ENCODE data around the gene LINS1. TPM values are rescaled to one million over a fixed set of nuclear protein-coding genes. Genes with fewer than 3 reads are reported as not detected.

LINS1 gene
- total RNA-seq, 6 experiments from 2014 or later, result 4.5 to 8.6 (median 5.1) TPM

DNA sequence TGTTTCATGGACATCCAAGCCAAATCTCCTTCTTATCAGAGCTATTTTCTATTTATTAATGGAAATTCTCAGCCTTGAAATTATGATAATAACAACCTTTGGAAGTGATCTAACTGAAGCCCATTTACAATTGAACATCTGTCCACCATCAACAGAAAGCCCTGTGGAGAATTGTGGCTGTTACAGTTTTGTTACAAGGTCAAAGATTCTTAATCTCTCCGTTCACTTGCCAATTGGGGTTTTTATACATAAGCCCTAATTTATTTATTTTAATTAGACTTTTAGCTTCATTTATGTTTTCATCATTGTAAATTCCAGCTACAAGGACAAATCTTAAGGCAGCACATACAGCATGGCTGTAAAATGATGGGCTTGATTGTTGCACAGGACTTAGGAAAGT is 76.5 kb downstream of the LINS1 start:
- Histone ChIP-seq H3K4me1 (peaks cover 0 to 12% (median 2%) of the 10 kb centered on the region in 4 donors), H3K4me3 (no peak overlapping the region), H3K27me3 (no peaks in the 10 kb centered on the region), H3K9me3 (no peaks in the 10 kb centered on the region), H3K27ac (peak overlapping the region in 2 of 3 donors; percentile 38 to 52), H3K36me3 (no peaks in the 10 kb centered on the region)
- intact Hi-C loops (cut with DNase I), result no loop called here
- DNase-seq (no peak), ATAC-seq (no peak)
- 28% methylated on average over 1 of the region's 1 CpG for WGBS (ENCODE audit: insufficient coverage, low coverage, low lambda C conversion rate, missing lambda C conversion rate)
- TF ChIP-seq, protein P1, sequence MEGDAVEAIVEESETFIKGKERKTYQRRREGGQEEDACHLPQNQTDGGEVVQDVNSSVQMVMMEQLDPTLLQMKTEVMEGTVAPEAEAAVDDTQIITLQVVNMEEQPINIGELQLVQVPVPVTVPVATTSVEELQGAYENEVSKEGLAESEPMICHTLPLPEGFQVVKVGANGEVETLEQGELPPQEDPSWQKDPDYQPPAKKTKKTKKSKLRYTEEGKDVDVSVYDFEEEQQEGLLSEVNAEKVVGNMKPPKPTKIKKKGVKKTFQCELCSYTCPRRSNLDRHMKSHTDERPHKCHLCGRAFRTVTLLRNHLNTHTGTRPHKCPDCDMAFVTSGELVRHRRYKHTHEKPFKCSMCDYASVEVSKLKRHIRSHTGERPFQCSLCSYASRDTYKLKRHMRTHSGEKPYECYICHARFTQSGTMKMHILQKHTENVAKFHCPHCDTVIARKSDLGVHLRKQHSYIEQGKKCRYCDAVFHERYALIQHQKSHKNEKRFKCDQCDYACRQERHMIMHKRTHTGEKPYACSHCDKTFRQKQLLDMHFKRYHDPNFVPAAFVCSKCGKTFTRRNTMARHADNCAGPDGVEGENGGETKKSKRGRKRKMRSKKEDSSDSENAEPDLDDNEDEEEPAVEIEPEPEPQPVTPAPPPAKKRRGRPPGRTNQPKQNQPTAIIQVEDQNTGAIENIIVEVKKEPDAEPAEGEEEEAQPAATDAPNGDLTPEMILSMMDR (IDR thresholded peaks at IDR 0.05), result no peak
- no peak for TF ChIP-seq POLR2A (IDR thresholded peaks at IDR 0.05)

DNA sequence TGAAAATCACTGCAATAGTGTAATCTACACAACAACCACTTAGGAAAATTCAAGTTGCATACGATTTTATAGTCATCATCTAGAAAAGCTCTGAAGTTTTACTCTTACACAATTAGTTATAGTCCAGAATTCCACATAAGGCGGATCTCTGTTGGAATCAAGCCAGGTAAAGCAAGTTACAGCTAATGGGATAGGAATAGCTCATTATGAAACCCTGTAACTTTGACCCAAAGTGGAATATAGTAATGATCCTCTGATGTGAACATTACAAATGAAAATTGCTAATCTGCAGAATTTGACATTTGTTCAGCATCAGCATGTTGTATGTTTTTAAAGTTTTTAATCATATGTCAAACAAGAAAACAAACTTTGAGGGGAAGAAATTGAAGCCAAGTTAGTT is 77.7 kb downstream of the LINS1 start:
- no peak for TF ChIP-seq POLR2A (IDR thresholded peaks at IDR 0.05)
- TF ChIP-seq, protein P1 (IDR thresholded peaks at IDR 0.05), result no peak
- H3K36me3 ChIP-seq, result no peaks in the 10 kb centered on the region
- ATAC-seq, result peak in 1 of 4 donors; percentile 8
- no peaks in the 10 kb centered on the region for H3K27me3 ChIP-seq
- no peak overlapping the region for H3K4me3 ChIP-seq
- H3K27ac ChIP-seq, result no peak overlapping the region
- peaks cover 0 to 12% (median 2%) of the 10 kb centered on the region in 4 donors for H3K4me1 ChIP-seq
- no peak for DNase-seq
- WGBS (ENCODE audit: insufficient coverage, low coverage, low lambda C conversion rate, missing lambda C conversion rate), result 5% methylated on average over 2 of the region's 2 CpGs
- intact Hi-C loops (cut with DNase I), result no loop called here
- no peaks in the 10 kb centered on the region for H3K9me3 ChIP-seq

DNA sequence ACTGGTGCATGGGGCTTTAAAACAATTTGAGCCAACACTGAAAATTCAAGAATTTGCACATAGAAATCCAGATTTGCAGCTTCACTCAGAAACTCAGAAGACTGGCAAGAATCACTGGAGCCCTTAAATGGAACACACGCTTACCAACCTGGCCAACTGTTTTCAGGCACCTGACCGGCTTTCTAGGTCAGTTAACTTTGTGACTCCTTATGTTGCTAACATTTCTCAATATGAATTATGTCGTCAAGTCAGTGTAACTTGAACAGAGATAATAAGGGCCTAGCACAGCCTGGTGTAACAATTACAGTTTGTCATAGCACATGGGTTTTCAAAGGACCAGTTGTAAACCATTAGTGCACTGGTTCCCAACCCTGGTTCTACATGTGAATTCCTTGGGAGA is 80.1 kb downstream of the LINS1 start:
- Histone ChIP-seq H3K36me3 (no peaks in the 10 kb centered on the region), H3K4me3 (no peak overlapping the region), H3K27me3 (no peaks in the 10 kb centered on the region), H3K27ac (no peak overlapping the region), H3K9me3 (no peaks in the 10 kb centered on the region), H3K4me1 (peaks cover 0 to 27% (median 9%) of the 10 kb centered on the region in 4 donors)
- DNase-seq, result no peak
- no peak for ATAC-seq
- TF ChIP-seq, protein P1 (IDR thresholded peaks at IDR 0.05), result no peak
- TF ChIP-seq POLR2A (IDR thresholded peaks at IDR 0.05), result no peak
- WGBS (ENCODE audit: insufficient coverage, low coverage, low lambda C conversion rate, missing lambda C conversion rate), result 100% methylated on average over 2 of the region's 3 CpGs
- intact Hi-C loops (cut with DNase I), result no loop called here

DNA sequence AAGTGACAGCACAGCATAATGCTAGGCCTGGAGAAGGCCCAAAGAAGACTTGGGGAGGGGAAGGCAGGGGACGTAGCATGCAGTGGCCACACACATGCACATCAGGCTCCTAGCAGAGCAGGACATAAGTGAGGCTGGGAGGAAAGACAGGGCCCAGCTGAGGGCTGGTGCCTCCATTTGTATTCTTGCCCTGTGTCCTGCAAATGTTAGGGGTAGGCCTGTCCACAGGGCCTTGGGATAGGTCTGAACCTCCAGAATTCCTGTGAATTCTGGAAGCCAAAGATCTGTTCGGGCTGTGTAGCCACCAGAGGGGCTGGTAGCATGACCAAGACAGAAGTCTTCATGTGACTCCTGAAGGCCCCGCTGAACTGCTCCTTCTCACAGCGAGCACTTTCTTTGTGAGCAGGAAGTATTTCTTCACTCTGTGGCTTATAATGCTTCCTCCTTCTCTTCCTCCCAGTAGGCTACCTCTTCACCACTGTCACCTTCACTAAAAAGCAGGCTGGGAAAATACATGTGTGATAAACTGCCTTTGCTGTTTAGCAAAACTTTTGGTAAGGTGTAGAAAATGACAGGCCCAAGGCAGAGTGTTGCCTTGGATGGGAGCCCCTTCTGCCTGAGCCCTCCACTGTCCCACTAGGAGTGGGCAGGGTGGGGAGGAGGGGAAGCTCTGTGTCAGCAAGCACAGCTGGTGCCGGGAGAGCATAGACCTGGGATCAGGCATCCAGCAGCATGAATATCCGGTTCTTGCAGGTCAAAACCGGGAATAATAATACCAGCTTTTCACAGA is 81.7 kb downstream of the LINS1 start:
- Histone ChIP-seq H3K27ac (no peak overlapping the region), H3K4me1 (peaks cover 0 to 30% (median 12%) of the 10 kb centered on the region in 4 donors), H3K36me3 (no peaks in the 10 kb centered on the region), H3K4me3 (no peak overlapping the region), H3K27me3 (no peaks in the 10 kb centered on the region), H3K9me3 (no peaks in the 10 kb centered on the region)
- TF ChIP-seq, protein P1 (IDR thresholded peaks at IDR 0.05), result no peak
- TF ChIP-seq POLR2A (IDR thresholded peaks at IDR 0.05), result no peak
- intact Hi-C loops (cut with DNase I), result no loop called here
- 60% methylated on average over 5 of the region's 7 CpGs for WGBS (ENCODE audit: insufficient coverage, low coverage, low lambda C conversion rate, missing lambda C conversion rate)
- ATAC-seq (peak in 3 of 4 donors; percentile 8 to 22 (median 20)), DNase-seq (no peak)
